Measurements from ENCODE around the gene OR10K2. TPM values are rescaled to one million over a fixed set of nuclear protein-coding genes. Genes with fewer than 3 reads are reported as not detected.
"Not testable (repeated sequence)": the region's sequence is repeated elsewhere in the genome, so short reads cannot be mapped to it uniquely, and the experiment has no call there.

Gene OR10K2
- total RNA-seq, 4 donors from 2014 or later, result not detected

DNA sequence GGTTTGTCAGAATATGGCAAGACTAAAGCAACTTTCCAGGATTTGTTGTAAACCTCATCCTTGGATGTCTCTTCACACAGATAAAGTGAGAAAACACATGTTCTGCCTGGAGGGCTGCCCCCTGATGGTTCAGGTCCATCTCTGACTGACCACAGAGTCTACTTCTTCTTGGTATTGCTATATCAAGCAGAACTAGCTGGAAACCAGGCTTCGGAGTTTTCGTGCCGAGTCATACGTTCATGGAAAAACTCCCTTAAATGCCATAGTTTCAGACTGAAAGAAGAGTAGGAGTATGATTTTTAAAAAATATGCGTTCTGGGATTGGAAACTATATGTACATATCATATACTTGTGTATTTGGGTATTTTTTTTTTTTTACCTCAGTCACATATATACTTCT is 32.6 kb downstream of the OR10K2 start:
- TF ChIP-seq, protein P1, sequence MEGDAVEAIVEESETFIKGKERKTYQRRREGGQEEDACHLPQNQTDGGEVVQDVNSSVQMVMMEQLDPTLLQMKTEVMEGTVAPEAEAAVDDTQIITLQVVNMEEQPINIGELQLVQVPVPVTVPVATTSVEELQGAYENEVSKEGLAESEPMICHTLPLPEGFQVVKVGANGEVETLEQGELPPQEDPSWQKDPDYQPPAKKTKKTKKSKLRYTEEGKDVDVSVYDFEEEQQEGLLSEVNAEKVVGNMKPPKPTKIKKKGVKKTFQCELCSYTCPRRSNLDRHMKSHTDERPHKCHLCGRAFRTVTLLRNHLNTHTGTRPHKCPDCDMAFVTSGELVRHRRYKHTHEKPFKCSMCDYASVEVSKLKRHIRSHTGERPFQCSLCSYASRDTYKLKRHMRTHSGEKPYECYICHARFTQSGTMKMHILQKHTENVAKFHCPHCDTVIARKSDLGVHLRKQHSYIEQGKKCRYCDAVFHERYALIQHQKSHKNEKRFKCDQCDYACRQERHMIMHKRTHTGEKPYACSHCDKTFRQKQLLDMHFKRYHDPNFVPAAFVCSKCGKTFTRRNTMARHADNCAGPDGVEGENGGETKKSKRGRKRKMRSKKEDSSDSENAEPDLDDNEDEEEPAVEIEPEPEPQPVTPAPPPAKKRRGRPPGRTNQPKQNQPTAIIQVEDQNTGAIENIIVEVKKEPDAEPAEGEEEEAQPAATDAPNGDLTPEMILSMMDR (IDR thresholded peaks at IDR 0.05), result no peak
- no peak for TF ChIP-seq POLR2A (IDR thresholded peaks at IDR 0.05)
- 89 to 94% methylated on average over 5 of the region's 5 CpGs for WGBS, 2 donors
- DNase-seq (ENCODE audit: low spot score in 2 of 2), result peak in 1 of 2 donors; percentile 60
- intact Hi-C loops (cut with DNase I; ENCODE audit: low total_unique reads), result no loop called here
- no peak overlapping the region for H3K4me3 ChIP-seq (ENCODE audit: low read depth, poor library complexity, severe bottlenecking)

DNA sequence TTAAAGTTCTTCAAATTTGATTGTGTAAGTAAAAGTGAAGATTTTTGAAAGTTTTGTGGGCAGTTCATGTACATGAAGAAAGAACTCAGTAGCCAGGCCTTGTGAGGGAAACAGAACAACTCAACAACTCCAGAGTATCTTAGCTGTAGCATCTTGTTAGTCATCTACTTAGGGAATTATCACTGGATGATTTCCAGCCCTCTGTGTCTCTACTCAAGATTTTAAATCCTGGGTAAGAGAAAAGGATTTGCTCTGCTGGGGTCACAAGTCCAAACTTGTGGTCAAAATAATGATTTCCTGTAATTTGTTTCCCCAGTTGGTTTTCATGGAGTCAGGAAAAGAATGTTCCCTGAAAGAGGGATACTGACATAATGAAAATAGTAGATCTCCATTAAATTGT is 34.9 kb downstream of the OR10K2 start:
- H3K4me3 ChIP-seq (ENCODE audit: low read depth, poor library complexity, severe bottlenecking), result no peak overlapping the region
- intact Hi-C loops (cut with DNase I; ENCODE audit: low total_unique reads), result no loop called here
- no peak for DNase-seq (ENCODE audit: low spot score in 2 of 2)
- TF ChIP-seq, protein P1 (IDR thresholded peaks at IDR 0.05), result no peak
- no peak for TF ChIP-seq POLR2A (IDR thresholded peaks at IDR 0.05)

DNA sequence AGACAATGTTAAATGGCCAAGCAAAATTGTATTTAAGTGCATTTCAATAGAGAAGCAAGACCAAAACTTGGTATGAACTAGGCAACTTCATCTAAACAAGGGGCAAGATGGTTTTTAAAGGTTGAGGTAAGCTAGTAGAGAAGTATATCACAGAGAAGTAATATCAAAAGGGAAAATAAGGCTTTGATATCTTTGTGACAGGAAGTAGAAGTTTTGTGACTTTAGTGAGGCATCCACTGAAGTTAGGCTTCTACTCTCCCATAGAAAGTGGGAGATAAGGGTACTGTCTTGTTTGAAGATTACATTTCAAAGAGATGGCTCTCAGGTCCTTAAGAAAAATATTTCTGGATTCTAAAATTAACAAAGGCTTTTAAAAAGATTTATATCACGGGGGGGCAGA is 35.7 kb downstream of the OR10K2 start:
- 46 to 59% methylated on average over 1 of the region's 1 CpG for WGBS, 2 donors
- H3K4me3 ChIP-seq (ENCODE audit: low read depth, poor library complexity, severe bottlenecking), result no peak overlapping the region
- intact Hi-C loops (cut with DNase I; ENCODE audit: low total_unique reads), result no loop called here
- TF ChIP-seq, protein P1 (IDR thresholded peaks at IDR 0.05), result no peak
- TF ChIP-seq POLR2A (IDR thresholded peaks at IDR 0.05), result no peak
- no peak for DNase-seq (ENCODE audit: low spot score in 2 of 2)

DNA sequence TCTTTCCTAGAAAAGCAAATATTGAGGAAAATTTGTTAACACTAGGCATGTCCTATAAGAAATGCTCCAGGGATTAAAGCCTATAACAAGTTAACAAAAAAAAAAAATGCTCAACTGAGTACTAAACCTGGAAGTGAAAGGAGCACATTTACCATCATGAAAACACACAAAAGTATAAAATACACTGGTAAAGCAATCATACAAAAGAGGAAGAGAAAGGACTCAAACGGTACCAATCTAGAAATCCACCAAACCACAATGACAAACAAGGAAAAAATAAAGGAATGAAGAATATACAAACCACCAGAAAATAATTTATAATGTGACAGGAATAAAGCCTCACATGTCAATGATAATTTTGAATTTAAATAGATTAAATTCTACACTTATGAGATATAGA is 51.2 kb downstream of the OR10K2 start:
- WGBS, 2 donors, result 67 to 76% methylated on average over 1 of the region's 1 CpG
- TF ChIP-seq, protein P1 (IDR thresholded peaks at IDR 0.05), result no peak
- no peak overlapping the region for H3K4me3 ChIP-seq (ENCODE audit: low read depth, poor library complexity, severe bottlenecking)
- no peak for DNase-seq (ENCODE audit: low spot score in 2 of 2)
- intact Hi-C loops (cut with DNase I; ENCODE audit: low total_unique reads), result no loop called here

DNA sequence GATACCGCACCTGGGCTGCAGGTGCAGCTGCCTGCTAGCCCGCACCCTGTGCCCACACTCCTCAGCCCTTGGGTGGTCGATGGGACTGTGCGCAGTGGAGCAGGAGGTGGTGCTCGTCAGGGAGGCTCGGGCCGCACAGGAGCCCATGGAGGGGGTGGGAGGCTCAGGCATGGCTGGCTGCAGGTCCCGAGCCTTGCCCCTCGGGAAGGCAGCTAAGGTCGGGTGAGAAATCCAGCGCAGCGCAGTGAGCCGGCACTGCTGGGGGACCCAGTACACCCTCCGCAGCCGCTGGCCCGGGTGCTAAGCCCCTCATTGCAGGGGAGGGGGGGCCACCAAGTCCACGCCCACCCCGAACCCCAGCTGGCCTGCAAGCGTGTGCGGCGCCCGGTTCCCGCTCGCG is 51.9 kb downstream of the OR10K2 start:
- H3K4me3 ChIP-seq (ENCODE audit: low read depth, poor library complexity, severe bottlenecking); DNase-seq (ENCODE audit: low spot score in 2 of 2); intact Hi-C loops (cut with DNase I; ENCODE audit: low total_unique reads): not testable (repeated sequence)
- WGBS, 2 donors, result 90 to 96% methylated on average over 16 to 21 of the region's 25 CpGs

DNA sequence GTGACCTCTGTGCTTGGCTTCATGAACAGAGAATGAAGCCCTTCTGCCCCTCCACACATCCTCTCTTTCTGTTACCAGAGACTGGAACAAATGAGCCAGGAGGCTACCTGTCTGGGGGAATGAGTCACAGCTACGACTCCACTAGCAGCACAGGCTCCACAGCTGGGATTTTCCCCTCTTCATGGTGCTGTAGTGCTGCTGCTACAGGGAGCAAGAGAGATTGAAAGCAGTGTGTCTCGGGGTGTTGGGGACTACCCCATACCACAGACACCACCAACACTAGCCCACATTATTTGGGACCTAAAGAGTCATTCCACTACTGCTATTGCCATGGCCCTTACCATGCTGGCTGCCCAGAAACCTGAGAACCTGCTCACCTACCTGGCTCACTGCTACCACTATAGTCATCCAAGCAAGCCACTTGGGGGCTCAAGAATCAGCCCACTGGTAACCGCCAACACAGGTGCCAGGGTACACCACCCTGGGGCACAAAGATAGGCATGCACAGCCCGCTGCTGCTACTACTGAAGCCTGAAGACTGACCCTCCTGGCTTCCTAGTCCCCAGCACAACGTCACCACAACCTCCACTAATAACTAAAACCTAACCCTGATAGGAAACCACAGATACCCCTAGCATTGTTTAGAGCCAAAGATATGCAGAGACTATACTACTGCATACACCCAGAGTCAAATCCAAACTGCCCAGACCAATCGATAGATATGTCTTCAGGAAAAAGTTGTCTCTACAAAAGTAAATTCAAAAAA is 54.7 kb downstream of the OR10K2 start:
- intact Hi-C loops (cut with DNase I; ENCODE audit: low total_unique reads), result no loop called here
- 73 to 80% methylated on average over 6 of the region's 6 CpGs for WGBS, 2 donors
- H3K4me3 ChIP-seq (ENCODE audit: low read depth, poor library complexity, severe bottlenecking), result no peak overlapping the region
- TF ChIP-seq, protein P1 (IDR thresholded peaks at IDR 0.05), result no peak
- TF ChIP-seq POLR2A (IDR thresholded peaks at IDR 0.05), result no peak
- no peak for DNase-seq (ENCODE audit: low spot score in 2 of 2)

Other genes starting within 250 kb of the OR10K2 start
- under 1 TPM in 3 of 4 donors, not detected in 1; 0.12 to 0.46 (median 0.36) TPM for gene CD1D, start 245.3 kb downstream of the OR10K2 start, total RNA-seq
- 10 to 100 TPM; 16.7 to 19.7 (median 18.0) TPM for gene CD1A, start 171.8 kb downstream of the OR10K2 start, total RNA-seq
- gene CD1C, start 136.3 kb downstream of the OR10K2 start, total RNA-seq, result 1 to 10 TPM; 2.7 to 7.0 (median 5.1) TPM
- 1 to 10 TPM in 1 of 4 donors, under 1 TPM in 1, not detected in 2; 0.38 to 1.2 TPM for gene CD1B, start 94.7 kb downstream of the OR10K2 start, total RNA-seq
- 1 to 10 TPM; 5.3 to 6.7 (median 6.2) TPM for gene CD1E, start 72.3 kb downstream of the OR10K2 start, total RNA-seq
- gene OR10T2, start 26.8 kb downstream of the OR10K2 start, total RNA-seq, result not detected
- not detected for gene OR10K1, start 35.6 kb upstream of the OR10K2 start, total RNA-seq
- gene OR10R2, start 46.0 kb upstream of the OR10K2 start, total RNA-seq, result not detected
- not detected for gene OR6Y1, start 128.2 kb upstream of the OR10K2 start, total RNA-seq
- gene OR6P1, start 144.3 kb upstream of the OR10K2 start, total RNA-seq, result not detected
- gene OR10X1, start 153.7 kb upstream of the OR10K2 start, total RNA-seq, result not detected
- gene OR10Z1, start 179.0 kb upstream of the OR10K2 start, total RNA-seq, result not detected